Measurements from ENCODE around the gene PLA1A. TPM values are rescaled to one million over a fixed set of nuclear protein-coding genes. Genes with fewer than 3 reads are reported as not detected.
"Not testable (repeated sequence)": the region's sequence is repeated elsewhere in the genome, so short reads cannot be mapped to it uniquely, and the experiment has no call there.

The PLA1A gene
- total RNA-seq, 1 donor = not detected

DNA sequence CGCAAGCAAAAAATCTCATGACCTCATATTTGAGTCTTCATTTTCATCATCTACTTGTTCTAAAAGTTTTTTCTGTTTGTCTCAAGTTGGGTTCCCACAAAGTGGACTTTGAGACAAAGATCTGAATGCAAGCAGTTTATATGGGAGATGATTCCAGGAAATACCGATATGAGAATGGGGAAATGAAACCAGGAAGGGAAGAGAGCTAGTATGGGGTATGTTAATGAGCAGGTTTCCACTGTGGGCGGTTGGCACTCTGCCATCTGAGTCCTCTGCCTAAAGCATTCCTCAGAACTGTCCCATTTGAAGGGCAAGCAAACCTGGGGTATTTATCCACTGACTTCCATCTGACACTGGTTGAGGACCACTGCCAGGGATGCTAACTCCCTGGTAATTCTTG is 9.6 kb upstream of the PLA1A start:
- no peak overlapping the region for H3K4me3 ChIP-seq (ENCODE audit: low read depth, low read length)
- DNase-seq (ENCODE audit: low read depth) = no peak
- TF ChIP-seq, protein P1, sequence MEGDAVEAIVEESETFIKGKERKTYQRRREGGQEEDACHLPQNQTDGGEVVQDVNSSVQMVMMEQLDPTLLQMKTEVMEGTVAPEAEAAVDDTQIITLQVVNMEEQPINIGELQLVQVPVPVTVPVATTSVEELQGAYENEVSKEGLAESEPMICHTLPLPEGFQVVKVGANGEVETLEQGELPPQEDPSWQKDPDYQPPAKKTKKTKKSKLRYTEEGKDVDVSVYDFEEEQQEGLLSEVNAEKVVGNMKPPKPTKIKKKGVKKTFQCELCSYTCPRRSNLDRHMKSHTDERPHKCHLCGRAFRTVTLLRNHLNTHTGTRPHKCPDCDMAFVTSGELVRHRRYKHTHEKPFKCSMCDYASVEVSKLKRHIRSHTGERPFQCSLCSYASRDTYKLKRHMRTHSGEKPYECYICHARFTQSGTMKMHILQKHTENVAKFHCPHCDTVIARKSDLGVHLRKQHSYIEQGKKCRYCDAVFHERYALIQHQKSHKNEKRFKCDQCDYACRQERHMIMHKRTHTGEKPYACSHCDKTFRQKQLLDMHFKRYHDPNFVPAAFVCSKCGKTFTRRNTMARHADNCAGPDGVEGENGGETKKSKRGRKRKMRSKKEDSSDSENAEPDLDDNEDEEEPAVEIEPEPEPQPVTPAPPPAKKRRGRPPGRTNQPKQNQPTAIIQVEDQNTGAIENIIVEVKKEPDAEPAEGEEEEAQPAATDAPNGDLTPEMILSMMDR (IDR thresholded peaks at IDR 0.05; ENCODE audit: insufficient read depth, low read length) = no peak

DNA sequence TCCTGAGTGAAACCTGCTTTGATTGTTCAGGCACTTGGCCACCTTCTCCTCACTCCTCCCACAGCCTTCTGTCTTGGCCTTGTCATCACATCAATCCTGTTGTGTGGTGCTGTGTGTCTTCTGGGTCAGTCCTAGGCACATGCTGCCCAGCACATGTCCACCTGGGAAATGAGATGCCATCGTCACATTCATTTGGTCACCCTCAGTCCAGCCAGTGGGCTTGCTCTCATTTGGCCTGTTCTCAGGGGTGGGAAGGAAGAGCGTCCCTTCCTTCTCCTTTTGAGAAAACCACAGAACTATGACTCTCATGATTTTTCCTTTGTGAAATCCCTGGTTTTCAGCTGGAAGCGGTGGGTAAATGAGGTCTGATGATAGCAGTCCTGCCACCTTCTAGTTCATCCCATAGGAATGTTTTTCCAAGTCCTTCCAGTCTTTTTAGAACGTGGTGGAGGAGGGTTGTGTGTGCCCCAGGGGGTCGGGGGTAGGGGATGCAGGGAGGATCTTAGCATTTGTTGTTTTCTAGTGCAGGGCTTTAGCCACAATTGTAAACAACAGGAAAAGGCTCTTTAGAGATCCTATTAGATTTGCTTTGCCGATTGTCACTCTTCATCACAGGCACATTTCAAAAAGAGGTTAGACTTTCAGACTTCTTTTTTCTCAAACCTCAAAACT is 8.4 kb upstream of the PLA1A start:
- TF ChIP-seq, protein P1 (IDR thresholded peaks at IDR 0.05; ENCODE audit: insufficient read depth, low read length) = no peak
- H3K4me3 ChIP-seq (ENCODE audit: low read depth, low read length) = no peak overlapping the region
- no peak for DNase-seq (ENCODE audit: low read depth)

- H3K4me3 ChIP-seq (ENCODE audit: low read depth, low read length) = no peak overlapping the region
- TF ChIP-seq, protein P1 (IDR thresholded peaks at IDR 0.05; ENCODE audit: insufficient read depth, low read length) = no peak
- DNase-seq (ENCODE audit: low read depth) = no peak
These were observed 7.0 kb upstream of the PLA1A start for GRCh38 chr3:119590706-119591105.

- H3K4me3 ChIP-seq (ENCODE audit: low read depth, low read length) = no peak overlapping the region
- no peak for DNase-seq (ENCODE audit: low read depth)
- TF ChIP-seq, protein P1 (IDR thresholded peaks at IDR 0.05; ENCODE audit: insufficient read depth, low read length) = no peak
These were observed 4.8 kb upstream of the PLA1A start for GRCh38 chr3:119592861-119593260.

- peak; percentile 57 for DNase-seq (ENCODE audit: low read depth)
- TF ChIP-seq, protein P1 (IDR thresholded peaks at IDR 0.05; ENCODE audit: insufficient read depth, low read length) = no peak
- no peak overlapping the region for H3K4me3 ChIP-seq (ENCODE audit: low read depth, low read length)
These were observed 3.6 kb upstream of the PLA1A start for GRCh38 chr3:119594066-119594465.

- not testable (repeated sequence) for H3K4me3 ChIP-seq (ENCODE audit: low read depth, low read length); DNase-seq (ENCODE audit: low read depth)
These were observed 2.8 kb upstream of the PLA1A start for GRCh38 chr3:119594929-119595328.

GRCh38 chr3:119595639-119596334 is 1.9 kb upstream of the PLA1A start:
- TF ChIP-seq, protein P1 (IDR thresholded peaks at IDR 0.05; ENCODE audit: insufficient read depth, low read length) = no peak
- no peak for DNase-seq (ENCODE audit: low read depth)
- peak overlapping the region; percentile 19 for H3K4me3 ChIP-seq (ENCODE audit: low read depth, low read length)
